Chondrocyte (in vitro differentiated cells): Measurements from ENCODE around the gene UNK. TPM values are rescaled to one million over a fixed set of nuclear protein-coding genes. Genes with fewer than 3 reads are reported as not detected.

Source experiments
- DNase-seq: peaks from one replicate; pipeline ENCODE4 v3.0.0; 2021; ENCODE audit warnings: mixed read lengths, low spot score
- H3K27ac Mint-ChIP-seq: one replicate; pipeline ENCODE4 v1.8.0; 2021; ENCODE audit warnings: mild to moderate bottlenecking, moderate library complexity, mixed read lengths; ENCODE audit not compliant: unreplicated experiment
- H3K27me3 Mint-ChIP-seq: 2 replicates; pipeline ENCODE4 v1.8.0; 2021; ENCODE audit warnings: low read depth, mixed read lengths
- H3K36me3 Mint-ChIP-seq: 2 replicates; pipeline ENCODE4 v1.8.0; 2021; ENCODE audit warnings: low read depth, mixed read lengths
- H3K4me1 Mint-ChIP-seq: 2 replicates; pipeline ENCODE4 v1.8.0; 2021; ENCODE audit warnings: low read depth, mild to moderate bottlenecking, mixed read lengths
- H3K4me3 Mint-ChIP-seq: one replicate; pipeline ENCODE4 v1.8.0; 2021; ENCODE audit warnings: mild to moderate bottlenecking, moderate library complexity, mixed read lengths; ENCODE audit not compliant: unreplicated experiment
- H3K9me3 Mint-ChIP-seq: 2 replicates; pipeline ENCODE4 v1.8.0; 2021; ENCODE audit warnings: low read depth, mixed read lengths
- total RNA-seq: library from RNA; stranded (reverse); gene quantifications from 3 replicates; pipeline ENCODE4 v1.2.1, GENCODE V29; 2021
- TF ChIP-seq, protein P1 (sequence below): fragments of 200-600 bp; sonication (generic); IDR thresholded peaks from 2 replicates; pipeline ENCODE4 v1.5.0; 2021; ENCODE audit warnings: antibody characterized with exemption, mild to moderate bottlenecking, moderate library complexity

Gene UNK
- total RNA-seq, 1 donor from 2014 or later = 21.0 TPM

DNA sequence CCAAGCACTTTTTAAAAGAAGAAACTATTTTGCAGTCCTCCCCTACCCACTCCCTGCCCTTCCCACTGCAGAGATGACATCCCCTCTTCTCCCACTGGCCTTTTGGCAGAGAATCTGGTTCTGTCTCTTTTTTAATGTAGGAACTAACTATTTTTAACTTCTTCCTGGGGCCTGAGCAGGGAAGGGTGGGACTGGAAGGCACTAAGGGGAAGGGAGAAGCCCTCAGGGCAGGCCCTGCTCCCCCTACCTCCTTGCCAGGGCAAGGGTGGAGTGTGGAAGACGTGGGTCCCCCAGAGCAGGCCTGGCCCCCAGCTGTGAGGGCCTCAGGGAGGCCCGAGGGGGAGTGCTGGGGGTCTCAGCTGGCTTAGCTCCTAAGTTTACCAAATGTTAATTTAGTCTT is 40.1 kb downstream of the UNK start:
- Mint-ChIP-seq H3K27me3 (no peaks in the 10 kb centered on the region), H3K9me3 (no peaks in the 10 kb centered on the region), H3K4me3 (no peak overlapping the region), H3K36me3 (peaks cover 8% of the 10 kb centered on the region), H3K27ac (peak overlapping the region; percentile 75), H3K4me1 (peaks cover 30% of the 10 kb centered on the region)
- DNase-seq = no peak
- TF ChIP-seq, protein P1, sequence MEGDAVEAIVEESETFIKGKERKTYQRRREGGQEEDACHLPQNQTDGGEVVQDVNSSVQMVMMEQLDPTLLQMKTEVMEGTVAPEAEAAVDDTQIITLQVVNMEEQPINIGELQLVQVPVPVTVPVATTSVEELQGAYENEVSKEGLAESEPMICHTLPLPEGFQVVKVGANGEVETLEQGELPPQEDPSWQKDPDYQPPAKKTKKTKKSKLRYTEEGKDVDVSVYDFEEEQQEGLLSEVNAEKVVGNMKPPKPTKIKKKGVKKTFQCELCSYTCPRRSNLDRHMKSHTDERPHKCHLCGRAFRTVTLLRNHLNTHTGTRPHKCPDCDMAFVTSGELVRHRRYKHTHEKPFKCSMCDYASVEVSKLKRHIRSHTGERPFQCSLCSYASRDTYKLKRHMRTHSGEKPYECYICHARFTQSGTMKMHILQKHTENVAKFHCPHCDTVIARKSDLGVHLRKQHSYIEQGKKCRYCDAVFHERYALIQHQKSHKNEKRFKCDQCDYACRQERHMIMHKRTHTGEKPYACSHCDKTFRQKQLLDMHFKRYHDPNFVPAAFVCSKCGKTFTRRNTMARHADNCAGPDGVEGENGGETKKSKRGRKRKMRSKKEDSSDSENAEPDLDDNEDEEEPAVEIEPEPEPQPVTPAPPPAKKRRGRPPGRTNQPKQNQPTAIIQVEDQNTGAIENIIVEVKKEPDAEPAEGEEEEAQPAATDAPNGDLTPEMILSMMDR = no peak

DNA sequence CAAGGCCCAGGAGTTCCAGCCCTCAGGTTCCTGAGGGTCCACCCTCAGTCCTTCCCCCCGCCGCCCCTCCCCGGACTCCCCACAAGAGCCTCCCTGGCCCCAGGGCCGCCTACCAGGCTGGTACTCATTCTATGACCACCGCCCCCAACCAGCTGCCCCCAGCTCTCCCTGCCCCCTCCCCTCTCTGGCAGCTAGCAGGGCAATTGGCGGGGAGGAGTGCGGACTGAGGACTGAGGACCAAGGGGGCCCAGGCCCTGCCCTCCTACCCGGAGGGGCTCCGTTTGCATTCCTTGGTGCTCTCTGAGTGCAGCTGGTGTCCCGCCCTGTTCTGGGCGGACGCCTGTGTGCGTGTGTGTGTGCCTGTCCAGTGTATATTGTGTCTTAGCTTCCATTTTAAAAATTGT is 40.5 kb downstream of the UNK start:
- Mint-ChIP-seq H3K27ac (peak overlapping the region; percentile 39), H3K9me3 (no peaks in the 10 kb centered on the region)
- TF ChIP-seq, protein P1 = no peak

DNA sequence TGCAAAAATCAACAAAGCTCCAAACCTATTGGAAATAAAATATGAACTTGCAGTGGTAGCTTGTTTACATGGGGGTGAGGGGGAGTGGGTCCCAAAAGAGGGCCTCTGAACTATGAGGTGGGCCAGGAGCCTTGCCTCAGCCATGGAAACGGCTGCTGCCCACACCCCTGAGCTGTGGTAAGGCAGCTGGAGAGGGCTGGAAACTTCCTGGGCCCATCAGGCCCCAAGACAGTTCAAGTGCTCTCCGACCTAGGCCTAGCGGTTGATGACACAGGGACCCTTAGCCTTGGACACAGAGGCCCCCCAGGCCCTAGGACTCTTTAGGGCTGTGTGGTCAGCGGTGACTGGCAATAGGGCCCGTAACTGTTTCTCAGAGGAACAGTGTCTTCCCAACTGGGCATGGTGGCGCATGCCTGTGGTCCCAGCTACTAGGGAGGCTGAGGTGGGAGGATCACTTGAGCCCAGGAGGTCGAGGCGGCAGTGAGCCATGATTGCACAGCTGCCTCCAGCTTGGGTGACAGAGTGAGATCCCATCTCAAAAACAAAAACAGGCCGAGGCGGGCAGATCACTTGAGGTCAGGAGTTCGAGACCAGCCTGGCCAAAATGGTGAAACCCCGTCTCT is 41.3 kb downstream of the UNK start:
- no peaks in the 10 kb centered on the region for H3K9me3 Mint-ChIP-seq
- peaks cover 30% of the 10 kb centered on the region for H3K4me1 Mint-ChIP-seq
- no peak overlapping the region for H3K4me3 Mint-ChIP-seq
- TF ChIP-seq, protein P1 = no peak
- no peaks in the 10 kb centered on the region for H3K27me3 Mint-ChIP-seq
- no peak overlapping the region for H3K27ac Mint-ChIP-seq
- peaks cover 4% of the 10 kb centered on the region for H3K36me3 Mint-ChIP-seq
- no peak for DNase-seq

More for the DNA sequence above, 40.5 kb downstream of the UNK start:
- H3K4me1 Mint-ChIP-seq = peaks cover 30% of the 10 kb centered on the region
- no peak overlapping the region for H3K4me3 Mint-ChIP-seq
- no peak for DNase-seq
- H3K27me3 Mint-ChIP-seq = no peaks in the 10 kb centered on the region
- H3K36me3 Mint-ChIP-seq = peaks cover 5% of the 10 kb centered on the region

DNA sequence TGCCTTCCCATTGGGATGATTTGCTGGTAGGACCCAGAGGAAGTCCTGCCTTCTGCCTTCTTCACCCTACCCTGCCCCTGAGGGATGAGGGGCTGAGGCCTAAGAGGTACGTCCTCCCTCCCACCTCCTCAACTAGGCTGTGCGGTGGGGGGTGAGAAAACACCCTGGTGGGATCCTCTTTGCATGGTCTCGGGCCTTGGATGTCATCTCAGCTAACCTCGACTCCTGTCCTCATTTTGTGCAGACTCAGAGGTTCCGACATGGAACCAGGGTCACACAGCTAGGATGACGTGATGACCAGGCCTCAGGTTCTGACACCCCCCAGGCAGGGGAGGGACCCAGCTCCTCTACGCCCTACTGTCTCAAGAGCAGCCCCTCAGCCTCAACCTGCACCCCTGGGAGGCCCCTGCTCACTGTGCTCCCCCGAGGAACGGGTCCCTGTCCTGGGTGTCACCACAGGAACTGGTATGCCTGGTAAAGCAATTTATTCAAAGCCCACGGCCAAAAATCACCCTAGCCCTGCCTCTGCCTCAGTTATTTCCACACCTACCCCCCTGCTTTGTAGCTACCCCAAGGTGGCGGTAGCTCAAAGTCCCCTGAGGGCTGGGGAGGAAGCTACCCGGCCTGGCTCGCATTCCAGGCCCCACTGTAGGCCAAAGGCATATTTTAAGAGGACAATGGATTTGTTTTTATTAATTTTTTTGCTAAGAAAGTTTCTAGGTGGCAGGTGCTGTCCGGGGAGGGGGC is 42.1 kb downstream of the UNK start:
- Mint-ChIP-seq H3K9me3 (no peaks in the 10 kb centered on the region), H3K36me3 (peaks cover 2% of the 10 kb centered on the region), H3K27ac (peak overlapping the region; percentile 70), H3K4me1 (peaks cover 30% of the 10 kb centered on the region), H3K27me3 (no peaks in the 10 kb centered on the region), H3K4me3 (no peak overlapping the region)
- no peak for DNase-seq
- TF ChIP-seq, protein P1 = no peak

DNA sequence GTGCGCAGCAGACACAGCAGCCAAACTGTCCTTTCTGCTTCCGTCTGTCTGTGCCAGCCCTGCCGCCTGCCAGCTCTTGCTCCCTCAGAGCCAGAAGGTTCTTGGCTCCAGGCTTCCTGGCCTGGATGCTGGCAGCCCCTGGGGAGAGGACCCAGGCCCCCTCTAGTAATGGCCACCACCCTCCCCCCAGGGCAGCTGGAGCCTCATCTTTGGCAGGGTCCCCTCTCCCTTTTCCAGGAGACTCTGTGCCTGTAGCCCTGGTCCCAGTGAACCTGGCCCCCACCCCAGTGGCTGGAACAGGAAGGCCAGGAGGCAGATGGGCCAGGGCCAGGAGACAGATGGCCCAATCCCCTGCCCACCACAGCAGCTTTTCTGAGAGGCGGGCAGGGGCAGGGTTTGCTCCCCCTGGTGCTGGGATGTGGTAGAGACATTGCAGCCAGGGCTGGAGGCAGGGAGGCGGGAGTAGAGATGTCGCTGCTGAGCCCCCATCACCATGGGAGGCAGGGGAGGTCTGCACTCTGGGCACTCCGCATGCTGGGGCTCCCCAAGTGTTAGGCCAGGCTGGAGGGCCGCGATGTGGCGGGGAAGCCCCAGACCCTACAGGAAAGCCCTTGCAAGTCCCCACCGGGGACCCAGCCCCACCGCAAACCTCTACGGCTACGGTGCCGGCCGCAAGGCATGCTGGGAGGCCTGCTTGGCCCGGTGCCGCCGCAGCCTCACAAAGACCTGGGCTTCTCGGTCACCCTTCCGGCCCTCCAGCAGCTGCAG is 42.9 kb downstream of the UNK start:
- Mint-ChIP-seq H3K4me3 (no peak overlapping the region), H3K27me3 (no peaks in the 10 kb centered on the region), H3K4me1 (peaks cover 30% of the 10 kb centered on the region), H3K9me3 (no peaks in the 10 kb centered on the region), H3K27ac (peak overlapping the region; percentile 70), H3K36me3 (peaks cover 2% of the 10 kb centered on the region)
- no peak for DNase-seq
- TF ChIP-seq, protein P1 = peak; percentile 85
